PC-9 (cell line): ENCODE measurements around the gene PPP2R5C. TPM values are rescaled to one million over a fixed set of nuclear protein-coding genes. Genes with fewer than 3 reads are reported as not detected.
A peak's percentile ranks its signal among the peaks of the same experiment; 100 is the strongest.
"Not testable (repeated sequence)": the region's sequence is repeated elsewhere in the genome, so short reads cannot be mapped to it uniquely, and the experiment has no call there.

Experiments used
- BruUV-seq: library from RNA; stranded (reverse); fragments of 400-500 nt; replicated peaks from 2 replicates; lab custom pipeline; 2021; lab: Mats Ljungman, UMichigan
- CTCF ChIA-PET: fragments of 300-600 bp; sonication (Branson Sonifier 250); formaldehyde crosslinking; loops from one replicate; lab custom pipeline; 2022; ENCODE audit warnings: antibody characterized with exemption; lab: Charles Lee
- POLR2A ChIA-PET: fragments of 300-600 bp; sonication (Branson Sonifier 250); formaldehyde crosslinking; loops from one replicate; lab custom pipeline; 2022; ENCODE audit warnings: antibody characterized with exemption; ENCODE audit not compliant: unreplicated experiment; lab: Charles Lee
- DNase-seq, 2 experiments: peaks; one replicate each; pipeline versions ENCODE4 v3.0.0 to v3.0.0-alpha.2; 2015 to 2022; ENCODE audit warnings: mixed read lengths in 1 of 2
- H2AFZ ChIP-seq: fragments of 200-600 bp; sonication (generic); 2 replicates; pipeline ENCODE4 v1.8.1; 2017; ENCODE audit warnings: antibody characterized with exemption
- H3F3A ChIP-seq: fragments of 200-600 bp; sonication (generic); 2 replicates; pipeline ENCODE4 v1.8.1; 2017; ENCODE audit warnings: antibody characterized with exemption, mild to moderate bottlenecking, low read depth; ENCODE audit not compliant: insufficient read depth
- H3K27ac ChIP-seq: fragments of 200-600 bp; sonication (generic); 2 replicates; pipeline ENCODE4 v1.6.1; 2016; ENCODE audit warnings: mixed run types
- H3K27me3 ChIP-seq: fragments of 200-600 bp; sonication (generic); 2 replicates; pipeline ENCODE4 v1.6.1; 2016; ENCODE audit warnings: low read depth, mixed run types; ENCODE audit not compliant: insufficient read depth
- H3K36me3 ChIP-seq: fragments of 200-600 bp; sonication (generic); 2 replicates; pipeline ENCODE4 v1.6.1; 2016; ENCODE audit warnings: low read depth, mixed run types
- H3K4me1 ChIP-seq: fragments of 200-600 bp; sonication (generic); replicated peaks from 2 replicates; pipeline ENCODE4 v1.6.1; 2016; ENCODE audit warnings: mixed run types; ENCODE audit not compliant: insufficient read depth
- H3K4me2 ChIP-seq: fragments of 200-600 bp; sonication (generic); 2 replicates; pipeline ENCODE4 v1.6.1; 2017; ENCODE audit warnings: mixed run types
- H3K4me3 ChIP-seq: fragments of 200-600 bp; sonication (generic); 2 replicates; pipeline ENCODE4 v1.6.1; 2016; ENCODE audit warnings: mixed run types
- H3K79me2 ChIP-seq: fragments of 200-600 bp; sonication (generic); 2 replicates; pipeline ENCODE4 v1.6.1; 2017; ENCODE audit warnings: low read depth, mixed run types
- H3K9me2 ChIP-seq: fragments of 200-600 bp; sonication (generic); 2 replicates; pipeline ENCODE4 v1.8.1; 2017; ENCODE audit warnings: mild to moderate bottlenecking; ENCODE audit not compliant: insufficient read depth
- H3K9me3 ChIP-seq: fragments of 200-600 bp; sonication (generic); 2 replicates; pipeline ENCODE4 v1.8.1; 2016; ENCODE audit warnings: low read depth; ENCODE audit not compliant: insufficient read depth
- H4K20me1 ChIP-seq: fragments of 200-600 bp; sonication (generic); 2 replicates; pipeline ENCODE4 v1.8.1; 2017; ENCODE audit not compliant: insufficient read depth
- EZH2 ChIP-seq: fragments of 200-600 bp; sonication (generic); IDR thresholded peaks from 2 replicates; pipeline ENCODE4 v1.8.0; 2017; ENCODE audit warnings: antibody characterized with exemption, low read depth
- intact Hi-C: fragments of 100-400 bp; cut with micrococcal nuclease; formaldehyde crosslinking; loops from one replicate; pipeline ENCODE4 v1.10.0; 2022; ENCODE audit not compliant: unreplicated experiment
- total RNA-seq: library from RNA; stranded (reverse); gene quantifications from 2 replicates; pipeline ENCODE4 v1.2.3, GENCODE V29; 2021
- TF ChIP-seq, protein P1 (sequence below): fragments of 200-600 bp; sonication (generic); conservative IDR thresholded peaks from 2 replicates; pipeline ENCODE4 v1.6.1; 2017; ENCODE audit warnings: mixed run types, antibody characterized with exemption, mild to moderate bottlenecking, moderate library complexity

Gene PPP2R5C
- total RNA-seq, 1 experiment from 2014 or later: 401 TPM

DNA sequence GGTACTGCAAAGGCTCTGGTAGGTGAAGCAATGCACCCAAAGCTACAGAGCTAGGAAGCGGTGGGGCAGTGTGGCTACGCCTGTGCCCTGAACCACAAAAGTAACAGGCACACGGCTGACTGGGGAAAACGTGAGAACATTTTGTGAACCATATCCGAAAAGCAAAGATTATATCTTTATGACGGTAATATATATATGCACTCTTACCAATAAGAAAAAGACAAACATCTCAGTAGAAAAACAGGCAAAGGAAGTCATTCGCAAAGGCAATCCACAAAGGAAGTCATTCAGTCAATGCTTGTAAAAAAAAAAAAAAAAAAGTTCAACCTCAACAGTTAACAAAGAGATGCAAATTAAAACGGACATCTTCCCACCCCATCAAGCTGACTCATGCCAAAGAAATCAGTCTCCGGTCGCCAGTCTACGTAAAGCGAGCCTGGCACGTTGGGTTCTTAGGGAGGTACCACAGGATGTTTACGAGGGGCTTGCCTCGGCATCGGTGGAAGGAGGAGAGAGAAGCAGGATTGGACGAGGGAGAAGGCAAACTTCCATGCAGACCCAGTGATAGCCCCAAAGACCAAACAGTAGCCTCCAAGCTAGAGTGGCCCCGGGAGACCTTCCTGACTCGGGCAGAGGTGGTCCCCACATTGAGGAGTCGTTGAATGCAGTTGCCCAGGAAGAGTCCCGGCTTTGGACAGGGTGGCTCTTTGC is 39.4 kb upstream of the PPP2R5C start:
- BruUV-seq: no TSS peak
- POLR2A ChIA-PET: interaction anchor here (0.6 kb wide), 1 partner anchor 375 kb away, joined by 5 read pairs; no protein-coding TSS in a partner anchor
- TF ChIP-seq, protein P1, sequence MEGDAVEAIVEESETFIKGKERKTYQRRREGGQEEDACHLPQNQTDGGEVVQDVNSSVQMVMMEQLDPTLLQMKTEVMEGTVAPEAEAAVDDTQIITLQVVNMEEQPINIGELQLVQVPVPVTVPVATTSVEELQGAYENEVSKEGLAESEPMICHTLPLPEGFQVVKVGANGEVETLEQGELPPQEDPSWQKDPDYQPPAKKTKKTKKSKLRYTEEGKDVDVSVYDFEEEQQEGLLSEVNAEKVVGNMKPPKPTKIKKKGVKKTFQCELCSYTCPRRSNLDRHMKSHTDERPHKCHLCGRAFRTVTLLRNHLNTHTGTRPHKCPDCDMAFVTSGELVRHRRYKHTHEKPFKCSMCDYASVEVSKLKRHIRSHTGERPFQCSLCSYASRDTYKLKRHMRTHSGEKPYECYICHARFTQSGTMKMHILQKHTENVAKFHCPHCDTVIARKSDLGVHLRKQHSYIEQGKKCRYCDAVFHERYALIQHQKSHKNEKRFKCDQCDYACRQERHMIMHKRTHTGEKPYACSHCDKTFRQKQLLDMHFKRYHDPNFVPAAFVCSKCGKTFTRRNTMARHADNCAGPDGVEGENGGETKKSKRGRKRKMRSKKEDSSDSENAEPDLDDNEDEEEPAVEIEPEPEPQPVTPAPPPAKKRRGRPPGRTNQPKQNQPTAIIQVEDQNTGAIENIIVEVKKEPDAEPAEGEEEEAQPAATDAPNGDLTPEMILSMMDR: no peak
- TF ChIP-seq EZH2: no peak

GRCh38 chr14:101723061-101723595 is 38.4 kb upstream of the PPP2R5C start:
- no peak overlapping the region for H3K27ac ChIP-seq
- no TSS peak for BruUV-seq
- no peak overlapping the region for H2AFZ ChIP-seq
- DNase-seq: peak in 1 of 2 experiments; percentile 20
- no peaks in the 10 kb centered on the region for H3K27me3 ChIP-seq
- H3F3A ChIP-seq: peaks cover 27% of the 10 kb centered on the region
- H3K79me2 ChIP-seq: no peaks in the 10 kb centered on the region
- no peak overlapping the region for H3K4me2 ChIP-seq
- H3K9me3 ChIP-seq: no peaks in the 10 kb centered on the region
- no peaks in the 10 kb centered on the region for H3K36me3 ChIP-seq
- H3K4me1 ChIP-seq: peaks cover 13% of the 10 kb centered on the region
- CTCF ChIA-PET: no interaction called here
- intact Hi-C loops: no loop called here
- TF ChIP-seq EZH2: no peak
- TF ChIP-seq, protein P1: no peak
- no peak overlapping the region for H3K4me3 ChIP-seq
- POLR2A ChIA-PET: no interaction called here
- no peaks in the 10 kb centered on the region for H4K20me1 ChIP-seq
- no peaks in the 10 kb centered on the region for H3K9me2 ChIP-seq

More for the DNA sequence above, 39.4 kb upstream of the PPP2R5C start:
- peaks cover 34% of the 10 kb centered on the region for H3F3A ChIP-seq
- no peaks in the 10 kb centered on the region for H3K36me3 ChIP-seq
- peak; percentile 66 to 88 for DNase-seq
- CTCF ChIA-PET: interaction anchor here (0.6 to 0.7 kb wide), 3 partner anchors 15 to 1445 kb away, joined by 3 to 4 read pairs (median 3); no protein-coding TSS in a partner anchor
- H3K9me3 ChIP-seq: no peaks in the 10 kb centered on the region
- intact Hi-C loops: no loop called here
- peak overlapping the region; percentile 36 for H3K27ac ChIP-seq
- H3K4me1 ChIP-seq: peaks cover 20% of the 10 kb centered on the region
- peak overlapping the region; percentile 20; the same call in 1 of the 2 replicates for H3K4me3 ChIP-seq
- no peaks in the 10 kb centered on the region for H4K20me1 ChIP-seq
- no peaks in the 10 kb centered on the region for H3K79me2 ChIP-seq
- peak overlapping the region; percentile 67 for H2AFZ ChIP-seq
- peak overlapping the region; percentile 50 for H3K4me2 ChIP-seq
- H3K27me3 ChIP-seq: no peaks in the 10 kb centered on the region
- H3K9me2 ChIP-seq: no peaks in the 10 kb centered on the region

GRCh38 chr14:101725652-101726051 is 35.9 kb upstream of the PPP2R5C start:
- H4K20me1 ChIP-seq, H3K9me2 ChIP-seq, H3K36me3 ChIP-seq, DNase-seq, H3K27ac ChIP-seq, H3K4me3 ChIP-seq, H3K4me2 ChIP-seq, H2AFZ ChIP-seq, intact Hi-C loops, H3K9me3 ChIP-seq, BruUV-seq, H3K27me3 ChIP-seq, POLR2A ChIA-PET: not testable (repeated sequence)
- CTCF ChIA-PET: interaction anchor here (0.7 kb wide), 2 partner anchors 304 to 1409 kb away, joined by 3 to 5 read pairs; no protein-coding TSS in a partner anchor
- Histone ChIP-seq H3F3A (peaks cover 37% of the 10 kb centered on the region), H3K4me1 (peaks cover 30% of the 10 kb centered on the region), H3K79me2 (peaks cover 13% of the 10 kb centered on the region)
